GM21515 (cell line): ENCODE results near the gene LRRC4C.
"Not testable (repeated sequence)": the region's sequence is repeated elsewhere in the genome, so short reads cannot be mapped to it uniquely, and the experiment has no call there.

Source experiments
- ATAC-seq: cut with Tn5 transposase; IDR thresholded peaks from one replicate; pipeline ENCODE4 v1.9.1; 2021; ENCODE audit not compliant: unreplicated experiment

Gene LRRC4C

GRCh38 chr11:40910774-40911173 lies 548.7 kb downstream of the LRRC4C start:
- not testable (repeated sequence) for ATAC-seq

DNA sequence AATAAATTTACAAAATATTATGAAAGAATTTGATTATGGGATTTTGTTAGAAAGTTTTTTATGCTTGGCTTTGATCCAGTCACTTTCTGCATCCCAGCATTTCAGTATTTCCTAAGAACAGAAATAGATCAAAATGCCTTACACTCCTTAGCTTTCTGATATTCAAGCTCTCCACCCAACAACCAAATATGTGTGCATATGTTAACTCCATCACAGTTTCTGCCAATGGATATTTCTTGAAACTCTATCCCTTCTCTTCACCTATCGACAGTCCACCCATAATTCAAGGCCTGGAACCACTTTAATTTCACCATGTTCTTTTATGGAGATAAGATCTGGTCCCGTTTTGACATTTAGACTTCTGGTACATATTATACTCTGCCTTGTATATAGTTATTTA lies 565.0 kb downstream of the LRRC4C start:
- ATAC-seq = no peak

DNA sequence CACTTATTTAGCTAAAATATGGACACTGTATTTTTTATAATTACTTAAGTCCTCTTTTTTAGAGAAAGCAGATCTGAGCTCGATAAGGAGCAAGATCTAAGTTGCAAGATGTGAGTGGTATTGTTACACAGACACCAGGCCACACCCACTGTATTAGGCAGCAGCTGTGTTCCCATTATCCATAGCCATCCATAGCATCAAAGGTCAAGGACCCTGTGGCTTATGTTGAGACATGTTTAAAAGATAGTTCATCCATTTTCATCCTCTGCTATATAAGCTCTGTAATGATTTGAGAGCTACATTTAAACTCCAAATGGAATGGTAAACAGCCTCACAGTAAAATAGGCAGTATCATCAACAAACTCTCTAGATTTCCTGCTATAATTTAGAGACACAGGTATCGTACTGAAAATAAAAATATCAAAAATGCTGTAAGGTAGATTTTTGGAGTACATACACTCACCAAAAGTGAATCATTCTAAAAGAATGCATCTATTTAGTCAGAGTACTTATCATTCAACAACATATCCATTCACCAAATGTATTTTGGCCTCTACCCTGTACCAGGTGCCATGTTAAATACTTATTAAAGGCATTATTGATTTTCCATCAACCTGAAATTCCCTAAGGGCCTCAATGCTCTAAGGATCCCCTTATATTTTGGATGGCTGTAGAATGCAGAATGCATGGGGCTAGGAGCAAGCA lies 574.0 kb downstream of the LRRC4C start:
- no peak for ATAC-seq

GRCh38 chr11:40882301-40882700 lies 577.2 kb downstream of the LRRC4C start:
- no peak for ATAC-seq

DNA sequence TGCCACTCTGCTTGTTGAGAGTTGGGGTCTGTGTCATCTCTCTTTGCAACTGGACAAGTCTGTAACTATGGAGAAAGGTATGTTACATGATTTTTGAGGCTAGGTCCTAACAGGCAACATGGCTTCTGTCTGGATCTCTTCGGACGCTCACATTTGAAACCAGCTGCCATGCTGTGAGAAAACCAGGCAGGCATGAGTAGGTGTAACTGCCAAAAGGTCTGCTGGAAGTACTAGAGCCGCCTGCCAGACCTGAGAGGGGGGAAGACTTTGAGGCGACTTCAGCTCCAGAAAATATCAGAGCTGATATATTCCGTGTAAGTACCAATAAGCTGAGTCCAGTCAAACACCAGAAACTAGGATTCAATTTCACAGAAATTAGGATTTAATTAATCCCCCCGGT lies 579.5 kb downstream of the LRRC4C start:
- no peak for ATAC-seq

DNA sequence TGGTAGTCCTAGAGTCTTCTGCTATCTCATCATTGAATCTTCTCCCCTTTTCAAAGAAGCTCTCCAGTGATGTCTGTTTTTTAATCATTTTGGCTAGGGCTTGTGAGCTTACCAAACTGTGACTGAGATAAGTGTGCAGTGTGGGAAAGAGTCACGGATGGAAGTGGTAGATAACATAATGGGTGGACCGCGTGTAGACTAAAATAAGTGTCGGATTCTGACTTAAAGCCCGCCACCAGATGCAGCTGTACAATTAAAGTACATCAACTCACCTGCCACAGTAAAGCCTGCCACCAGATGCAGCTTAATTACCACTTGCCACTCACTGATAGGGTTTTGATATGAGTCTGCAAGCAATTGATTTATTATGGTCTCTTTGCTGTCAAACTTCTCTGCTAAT lies 581.5 kb downstream of the LRRC4C start:
- ATAC-seq = no peak

- ATAC-seq = no peak
These were observed 582.2 kb downstream of the LRRC4C start for GRCh38 chr11:40877256-40877655.

DNA sequence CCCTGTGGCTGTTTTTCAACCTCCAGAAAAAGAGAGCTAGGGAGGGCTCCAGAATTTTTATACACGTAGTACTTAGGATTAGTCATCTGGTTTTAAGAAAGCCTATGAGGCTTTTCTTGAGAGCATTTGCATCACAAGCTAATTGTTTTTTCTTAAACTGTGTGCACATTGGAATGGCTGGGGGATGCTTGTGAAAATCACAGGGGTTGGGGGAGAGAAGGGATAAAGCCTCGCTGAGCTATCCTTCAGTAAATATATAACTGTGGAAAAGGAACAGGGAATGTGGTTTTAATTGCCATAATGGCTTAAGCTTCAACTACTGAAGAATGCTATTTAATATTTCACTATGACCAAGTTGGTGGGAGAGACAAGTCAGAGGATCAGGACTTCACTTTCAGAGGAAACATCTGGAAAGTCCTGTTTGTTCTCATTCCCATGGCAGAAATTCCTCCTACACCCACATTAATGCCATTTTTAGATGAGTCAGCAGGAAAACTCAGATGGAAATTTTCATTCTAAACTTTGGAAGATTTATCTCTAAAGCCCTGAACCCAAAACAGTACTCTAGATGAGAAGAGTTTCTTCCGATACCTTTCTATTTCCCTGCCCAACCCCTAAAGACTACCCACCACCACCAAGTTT lies 591.3 kb downstream of the LRRC4C start:
- ATAC-seq = no peak

DNA sequence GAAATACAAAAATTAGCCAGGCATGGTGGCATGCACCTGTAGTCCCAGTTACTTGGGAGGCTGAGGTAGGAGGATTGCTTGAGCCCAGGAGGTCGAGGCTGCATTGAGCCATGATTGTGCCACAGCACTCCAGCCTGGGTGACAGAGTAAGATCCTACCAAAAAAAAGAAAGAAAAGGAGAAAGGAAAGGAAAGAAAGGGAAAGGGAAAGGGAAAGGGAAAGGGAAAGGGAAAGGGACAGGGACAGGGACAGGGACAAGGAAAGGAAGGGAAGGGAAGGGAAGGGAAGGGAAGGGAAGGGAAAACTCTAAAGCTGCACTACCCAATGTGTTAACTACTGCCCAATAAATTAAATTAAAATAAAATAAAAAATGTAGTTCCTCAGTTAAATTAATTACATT lies 601.7 kb downstream of the LRRC4C start:
- not testable (repeated sequence) for ATAC-seq

- ATAC-seq = no peak
These were observed 616.6 kb downstream of the LRRC4C start for GRCh38 chr11:40842750-40843339.

DNA sequence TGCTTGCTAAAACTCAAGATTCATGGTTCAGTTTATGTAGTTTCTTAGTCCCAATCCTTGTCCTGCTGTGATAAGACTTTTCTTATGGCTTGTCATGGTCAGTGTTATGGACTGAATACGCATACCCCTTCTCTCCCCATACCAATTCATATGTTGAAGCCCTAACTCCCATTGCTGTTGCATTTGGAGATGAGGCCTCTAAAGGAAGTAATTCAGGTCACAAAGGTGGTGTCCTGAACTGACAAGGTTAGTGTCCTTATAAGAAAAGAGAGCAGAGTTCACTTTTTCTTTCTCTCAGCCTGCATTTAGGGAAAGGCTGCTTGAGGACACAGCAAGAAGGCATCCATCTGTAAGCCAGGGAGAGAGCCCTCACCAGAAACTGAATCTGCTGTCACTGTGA lies 618.2 kb downstream of the LRRC4C start:
- no peak for ATAC-seq

- ATAC-seq = no peak
These were observed 621.2 kb downstream of the LRRC4C start for GRCh38 chr11:40838181-40838683.

GRCh38 chr11:40827116-40827515 lies 632.3 kb downstream of the LRRC4C start:
- no peak for ATAC-seq

DNA sequence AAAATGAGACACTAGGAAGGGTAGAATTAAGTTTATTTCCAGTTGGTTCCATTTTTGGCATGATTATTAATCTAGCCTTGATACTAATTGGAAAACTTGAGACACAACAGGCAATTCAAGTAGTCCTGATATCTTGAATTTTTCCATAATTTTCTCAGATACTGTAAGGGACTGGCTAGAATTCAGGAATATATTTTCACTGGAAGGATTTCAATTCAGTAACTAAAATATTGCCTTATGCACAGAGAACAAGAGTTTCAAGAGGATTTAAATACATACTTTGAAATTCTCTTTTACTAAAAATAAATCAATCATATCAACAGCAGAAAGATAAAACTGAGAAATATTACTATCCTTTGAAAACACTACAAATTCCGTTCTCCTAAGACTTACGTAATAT lies 632.9 kb downstream of the LRRC4C start:
- ATAC-seq = no peak

DNA sequence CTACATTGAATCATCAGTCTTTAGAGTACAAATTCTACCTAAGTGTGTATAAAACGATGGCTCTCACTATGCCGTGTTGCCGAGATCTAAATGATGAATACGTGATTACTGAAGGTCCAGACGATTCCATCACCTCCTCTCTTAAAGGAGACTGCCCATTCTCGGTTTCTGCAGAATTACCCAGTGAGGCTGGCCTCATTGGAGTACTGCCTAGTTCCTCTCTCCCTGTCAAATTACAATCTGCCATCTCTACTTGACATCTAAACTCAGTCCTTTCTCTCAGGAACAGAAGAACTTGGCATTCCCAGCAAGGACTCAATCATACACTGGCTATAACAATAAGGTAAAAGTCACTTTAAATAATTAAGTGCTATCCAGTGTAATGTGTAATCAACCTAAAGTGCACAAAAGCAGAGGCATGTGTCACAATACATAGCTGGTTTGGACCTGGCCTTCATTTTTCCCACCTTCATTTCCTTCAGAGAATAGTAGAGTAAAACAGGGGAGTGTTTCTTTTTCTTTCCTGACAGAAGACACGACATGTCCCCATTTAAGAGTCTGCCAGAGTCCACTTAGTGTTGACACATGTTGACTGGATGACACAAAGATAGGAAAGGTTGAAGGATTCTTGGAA lies 634.1 kb downstream of the LRRC4C start:
- ATAC-seq = no peak

- ATAC-seq = no peak
These were observed 640.2 kb downstream of the LRRC4C start for GRCh38 chr11:40819230-40819629.

DNA sequence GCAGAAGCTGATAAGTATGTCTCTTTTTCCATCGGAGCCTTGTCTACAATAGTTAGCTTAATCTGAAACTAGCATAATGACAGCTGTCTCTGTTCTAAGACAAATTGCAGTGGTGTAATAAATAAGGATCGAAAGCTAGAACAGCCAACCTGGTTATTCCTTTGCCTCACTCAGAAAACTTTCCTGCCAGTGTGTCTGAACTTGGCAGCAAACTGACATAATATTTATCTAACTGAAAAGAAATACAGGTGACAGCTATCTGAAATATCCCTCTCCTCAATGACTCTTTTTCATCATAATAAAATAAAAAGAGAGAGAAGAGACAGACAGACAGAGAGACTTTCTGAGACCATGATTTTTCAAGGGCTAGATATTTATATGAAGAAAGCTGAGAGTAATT lies 642.5 kb downstream of the LRRC4C start:
- ATAC-seq = no peak

GRCh38 chr11:40797981-40798380 lies 661.5 kb downstream of the LRRC4C start:
- ATAC-seq = no peak

- no peak for ATAC-seq
These were observed 672.2 kb downstream of the LRRC4C start for GRCh38 chr11:40787224-40787623.

DNA sequence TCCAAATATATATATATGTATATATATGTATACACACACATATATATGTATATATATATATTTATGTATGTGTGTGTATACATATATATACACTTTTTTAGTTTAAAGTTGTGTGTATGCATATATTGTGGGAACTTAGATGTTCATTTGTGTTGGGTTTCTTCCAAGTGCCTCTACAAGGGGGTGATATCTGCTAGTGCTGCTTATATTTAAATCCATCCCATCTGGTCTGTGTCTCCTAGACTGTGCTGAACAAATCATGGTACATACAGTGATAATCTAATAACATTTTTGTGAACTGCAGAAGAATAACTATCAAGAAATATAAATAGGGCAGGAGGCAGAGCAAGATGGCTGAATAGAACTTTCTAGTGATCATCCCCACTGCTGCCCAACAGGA lies 696.4 kb downstream of the LRRC4C start:
- no peak for ATAC-seq

GRCh38 chr11:40759341-40759740 lies 700.1 kb downstream of the LRRC4C start:
- ATAC-seq = no peak

- ATAC-seq = no peak
These were observed 705.2 kb downstream of the LRRC4C start for GRCh38 chr11:40754297-40754696.
